ENCODE measurements around the gene OIP5. TPM values are rescaled to one million over a fixed set of nuclear protein-coding genes. Genes with fewer than 3 reads are reported as not detected.

Gene OIP5
- total and polyA plus RNA-seq, 2 donors (not counting 3 experiments of a cell fraction or from before 2014, with no cell fraction given): 11.4 to 11.8 TPM

- FAIRE-seq (no peak), DNase-seq (ENCODE audit: low read depth, low spot score) (no peak)
- Histone ChIP-seq H3K9me1 (replicated peaks; ENCODE audit: control insufficient read depth, extremely low read depth, insufficient read depth, low read length) (no peaks in the 10 kb centered on the region), H2AFZ (ENCODE audit: low read depth, low read length) (no peak overlapping the region), H3K9ac (replicated peaks; ENCODE audit: extremely low read depth, insufficient read depth, low read length) (no peak overlapping the region), H3K9me3 (replicated peaks; ENCODE audit: control insufficient read depth, insufficient read depth, low read length) (no peaks in the 10 kb centered on the region), H3K4me3 (replicated peaks in 1 of 3; ENCODE audit: insufficient read depth in 1 of 3, low read depth in 1 of 3, low read length in 3 of 3) (no peak overlapping the region), H3K27ac (ENCODE audit: insufficient read depth, low read depth, low read length) (no peak overlapping the region), H3K4me1 (ENCODE audit: control insufficient read depth, extremely low read depth, insufficient read depth, low read length) (no peaks in the 10 kb centered on the region), H4K20me1 (replicated peaks; ENCODE audit: control insufficient read depth, extremely low read depth, insufficient read depth, low read length) (no peaks in the 10 kb centered on the region), H3K27me3 (ENCODE audit: control insufficient read depth in 2 of 2, insufficient read depth in 2 of 2, low read length in 2 of 2) (no peaks in the 10 kb centered on the region), H3K36me3 (ENCODE audit: control insufficient read depth in 2 of 2, extremely low read depth in 1 of 2, insufficient read depth in 2 of 2, low read length in 2 of 2) (peaks cover 0 to 18% of the 10 kb centered on the region in 2 experiments), H3K79me2 (ENCODE audit: control insufficient read depth, insufficient read depth, low read length) (peaks cover 2% of the 10 kb centered on the region), H3K4me2 (ENCODE audit: insufficient read depth, low read length) (no peak overlapping the region)
- intact Hi-C loops (cut with micrococcal nuclease): no loop called here
- TF ChIP-seq POLR2AphosphoS5 (IDR thresholded peaks at IDR 0.05; ENCODE audit: insufficient read depth, low read depth, low read length) (no peak), JUN (IDR thresholded peaks at IDR 0.05; ENCODE audit: borderline replicate concordance, insufficient read depth, insufficient read length, low read depth) (no peak), EZH2 (IDR thresholded peaks at IDR 0.05; ENCODE audit: borderline replicate concordance, low read depth, low read length, severe bottlenecking) (no peak), CTCF (IDR thresholded peaks at IDR 0.05; ENCODE audit: extremely low read depth in 1 of 2, insufficient read depth in 1 of 2, low read depth in 1 of 2, low read length in 2 of 2) (no peak), GATA2 (IDR thresholded peaks at IDR 0.05; ENCODE audit: insufficient read depth, insufficient read length, low read depth, low read length) (no peak), MAX (IDR thresholded peaks at IDR 0.05; ENCODE audit: insufficient read depth, insufficient read length) (no peak), FOS (IDR thresholded peaks at IDR 0.05; ENCODE audit: borderline replicate concordance, insufficient read depth, low read length) (no peak), POLR2A (IDR thresholded peaks at IDR 0.05; ENCODE audit: low read depth, low read length) (no peak), MYC (IDR thresholded peaks at IDR 0.05; ENCODE audit: low read depth, low read length) (no peak)
- dilution Hi-C loops (cut with MboI; ENCODE audit: extremely low pct_ligation_motif_present, low sequenced_read_pairs): no loop called here
- no TSS peak for BruUV-seq (replicated peaks)
- CTCF ChIA-PET: interaction anchor here (1.3 kb wide), 1 partner anchor 22 kb away, joined by 3 read pairs; the partner anchor contains the start of genes NUSAP1 and OIP5
- POLR2A ChIA-PET: no interaction called here
Observed at GRCh38 chr15:41354371-41354770, 22.0 kb upstream of the OIP5 start.

Measured in endothelial cell of umbilical vein (primary cell).